ENCODE results near the gene AS3MT. TPM values are rescaled to one million over a fixed set of nuclear protein-coding genes. Genes with fewer than 3 reads are reported as not detected.

AS3MT gene
- total RNA-seq, 3 donors from 2014 or later: 3.7 to 5.6 (median 5.2) TPM

DNA sequence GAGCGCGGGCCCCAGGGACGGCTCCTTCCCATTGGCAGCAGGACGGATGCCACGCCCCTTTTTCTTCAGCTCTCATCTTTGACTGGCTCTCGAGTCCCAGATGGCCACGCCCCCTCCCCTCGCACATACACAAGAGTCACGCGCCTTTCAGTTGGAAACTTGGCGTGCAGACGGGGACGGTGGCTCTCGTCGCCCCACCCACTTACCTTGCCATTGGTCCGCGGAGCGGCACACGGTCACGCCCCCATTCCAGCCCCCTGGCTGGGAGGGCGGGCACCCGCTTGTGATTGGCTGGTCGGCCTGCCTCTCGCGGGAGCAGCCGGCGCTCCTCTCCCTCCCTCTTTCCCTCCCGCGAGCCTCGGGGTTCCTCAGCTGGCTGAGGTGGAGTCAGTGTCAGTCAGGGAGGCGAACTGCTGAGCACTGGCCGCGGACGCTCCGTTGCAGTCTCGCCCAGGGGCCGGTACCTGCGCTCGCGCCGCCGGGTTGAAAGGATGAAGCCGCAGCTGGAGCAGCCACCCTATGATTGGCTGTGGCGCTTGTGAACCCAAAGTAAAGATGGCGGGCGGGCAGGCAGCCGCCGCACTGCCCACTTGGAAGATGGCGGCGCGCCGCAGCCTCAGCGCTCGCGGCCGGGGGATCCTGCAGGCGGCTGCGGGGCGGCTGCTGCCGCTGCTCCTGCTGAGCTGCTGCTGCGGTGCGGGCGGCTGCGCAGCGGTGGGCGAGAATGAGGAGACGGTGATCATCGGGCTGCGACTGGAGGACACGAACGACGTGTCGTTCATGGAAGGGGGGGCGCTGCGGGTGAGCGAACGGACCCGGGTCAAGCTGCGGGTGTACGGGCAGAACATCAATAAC is 48.9 kb downstream of the AS3MT start, which contains the start of gene CNNM2:
Gene CNNM2, plus strand, starts transcription at position 333 of the 855 bp plus-strand sequence. Its CDS starts 187 bp downstream, at position 520.
- no peak for TF ChIP-seq CTCF (IDR thresholded peaks at IDR 0.05)
- TF ChIP-seq POLR2A (IDR thresholded peaks at IDR 0.05): peak; percentile 16
- TF ChIP-seq POLR2AphosphoS5 (IDR thresholded peaks at IDR 0.05): peak in 2 of 3 donors; percentile 68 to 72
- Histone ChIP-seq H3K4me1 (peaks cover 0 to 19% of the 10 kb centered on the region in 2 donors), H3K36me3 (no peaks in the 10 kb centered on the region), H3K27me3 (no peaks in the 10 kb centered on the region), H3K27ac (peak within 1 kb of the TSS; percentile 91), H3K4me3 (peak within 1 kb of the TSS; percentile 74 to 96 (median 95)), H3K9me3 (no peaks in the 10 kb centered on the region)
- peak; percentile 99 to 100 for DNase-seq (ENCODE audit: low spot score in 2 of 2)
- intact Hi-C loops (cut with DNase I; ENCODE audit: low total_unique reads): loop anchor here (10.0 kb wide), 2 partner anchors 327 to 417 kb away; partner anchors contain the start of gene RPEL1

GRCh38 chr10:102918817-102919245 is 49.6 kb downstream of the AS3MT start:
- intact Hi-C loops (cut with DNase I; ENCODE audit: low total_unique reads): loop anchor here (10.0 kb wide), 2 partner anchors 326 to 416 kb away; partner anchors contain the start of gene RPEL1
- Histone ChIP-seq H3K4me1 (peaks cover 0 to 19% of the 10 kb centered on the region in 2 donors), H3K4me3 (peak overlapping the region; percentile 74 to 96 (median 95)), H3K27ac (peak overlapping the region; percentile 91), H3K9me3 (no peaks in the 10 kb centered on the region), H3K27me3 (no peaks in the 10 kb centered on the region), H3K36me3 (no peaks in the 10 kb centered on the region)
- DNase-seq (ENCODE audit: low spot score in 2 of 2): no peak
- no peak for TF ChIP-seq POLR2A (IDR thresholded peaks at IDR 0.05)
- TF ChIP-seq CTCF (IDR thresholded peaks at IDR 0.05): no peak
- no peak for TF ChIP-seq POLR2AphosphoS5 (IDR thresholded peaks at IDR 0.05)

GRCh38 chr10:102919246-102919959 is 50.1 kb downstream of the AS3MT start:
- intact Hi-C loops (cut with DNase I; ENCODE audit: low total_unique reads): loop anchor here (10.0 kb wide), 2 partner anchors 325 to 415 kb away; partner anchors contain the start of gene RPEL1
- no peaks in the 10 kb centered on the region for H3K27me3 ChIP-seq
- peaks cover 0 to 19% of the 10 kb centered on the region in 2 donors for H3K4me1 ChIP-seq
- H3K4me3 ChIP-seq: peak overlapping the region; percentile 74 to 96 (median 95)
- H3K27ac ChIP-seq: peak overlapping the region in 1 of 2 donors; percentile 91
- DNase-seq (ENCODE audit: low spot score in 2 of 2): peak; percentile 25 to 58
- H3K36me3 ChIP-seq: no peaks in the 10 kb centered on the region
- no peaks in the 10 kb centered on the region for H3K9me3 ChIP-seq
- TF ChIP-seq CTCF (IDR thresholded peaks at IDR 0.05): no peak
- no peak for TF ChIP-seq POLR2AphosphoS5 (IDR thresholded peaks at IDR 0.05)
- no peak for TF ChIP-seq POLR2A (IDR thresholded peaks at IDR 0.05)

GRCh38 chr10:102919992-102920739 is 50.9 kb downstream of the AS3MT start:
- peak overlapping the region; percentile 74 to 96 (median 95) for H3K4me3 ChIP-seq
- H3K36me3 ChIP-seq: no peaks in the 10 kb centered on the region
- H3K27ac ChIP-seq: no peak overlapping the region
- intact Hi-C loops (cut with DNase I; ENCODE audit: low total_unique reads): loop anchor here (10.0 kb wide), 3 partner anchors 155 to 415 kb away; partner anchors contain the start of gene RPEL1
- no peak for TF ChIP-seq POLR2AphosphoS5 (IDR thresholded peaks at IDR 0.05)
- no peak for TF ChIP-seq CTCF (IDR thresholded peaks at IDR 0.05)
- TF ChIP-seq POLR2A (IDR thresholded peaks at IDR 0.05): no peak
- DNase-seq (ENCODE audit: low spot score in 2 of 2): no peak
- H3K4me1 ChIP-seq: peaks cover 0 to 19% of the 10 kb centered on the region in 2 donors
- no peaks in the 10 kb centered on the region for H3K27me3 ChIP-seq
- H3K9me3 ChIP-seq: no peaks in the 10 kb centered on the region

Measured in breast epithelium (tissue), 4 donors.